DND-41 (cell line): ENCODE measurements around the gene INSM1.

Experiments
- EZH2 ChIP-seq: IDR thresholded peaks from 3 replicates; pipeline ENCODE4 v1.6.1; 2012; ENCODE audit warnings: borderline replicate concordance, low read depth, mild to moderate bottlenecking, moderate library complexity, low read length, inconsistent platforms; ENCODE audit not compliant: severe bottlenecking
- TF ChIP-seq, protein P1 (sequence below): IDR thresholded peaks from 2 replicates; pipeline ENCODE4 v1.5.1; 2012; ENCODE audit warnings: borderline replicate concordance, low read length, moderate library complexity, mild to moderate bottlenecking; ENCODE audit not compliant: poor library complexity, severe bottlenecking; ENCODE audit errors: extremely low read depth

DNA sequence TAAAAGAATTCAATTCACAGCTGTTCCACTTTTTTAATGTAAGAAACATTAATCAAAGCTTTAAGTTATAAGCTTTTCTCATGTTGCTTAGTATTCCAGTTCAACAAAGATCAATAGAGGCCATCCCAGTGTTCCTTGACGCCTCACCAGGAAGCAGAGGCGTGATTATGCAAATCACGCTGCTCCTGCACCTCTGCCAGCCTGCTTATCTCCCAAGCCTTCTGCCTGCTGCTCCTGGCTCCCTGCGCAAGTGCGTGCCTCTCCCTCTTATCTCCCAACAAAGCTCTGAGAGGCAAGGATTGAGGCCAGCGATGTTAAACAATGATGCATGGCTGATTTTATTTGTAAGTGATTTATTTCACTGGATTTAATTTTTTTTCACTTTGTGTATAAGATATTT, 42.8 kb downstream of the INSM1 start:
- TF ChIP-seq, protein P1, sequence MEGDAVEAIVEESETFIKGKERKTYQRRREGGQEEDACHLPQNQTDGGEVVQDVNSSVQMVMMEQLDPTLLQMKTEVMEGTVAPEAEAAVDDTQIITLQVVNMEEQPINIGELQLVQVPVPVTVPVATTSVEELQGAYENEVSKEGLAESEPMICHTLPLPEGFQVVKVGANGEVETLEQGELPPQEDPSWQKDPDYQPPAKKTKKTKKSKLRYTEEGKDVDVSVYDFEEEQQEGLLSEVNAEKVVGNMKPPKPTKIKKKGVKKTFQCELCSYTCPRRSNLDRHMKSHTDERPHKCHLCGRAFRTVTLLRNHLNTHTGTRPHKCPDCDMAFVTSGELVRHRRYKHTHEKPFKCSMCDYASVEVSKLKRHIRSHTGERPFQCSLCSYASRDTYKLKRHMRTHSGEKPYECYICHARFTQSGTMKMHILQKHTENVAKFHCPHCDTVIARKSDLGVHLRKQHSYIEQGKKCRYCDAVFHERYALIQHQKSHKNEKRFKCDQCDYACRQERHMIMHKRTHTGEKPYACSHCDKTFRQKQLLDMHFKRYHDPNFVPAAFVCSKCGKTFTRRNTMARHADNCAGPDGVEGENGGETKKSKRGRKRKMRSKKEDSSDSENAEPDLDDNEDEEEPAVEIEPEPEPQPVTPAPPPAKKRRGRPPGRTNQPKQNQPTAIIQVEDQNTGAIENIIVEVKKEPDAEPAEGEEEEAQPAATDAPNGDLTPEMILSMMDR: no peak
- TF ChIP-seq EZH2: no peak
